Central memory CD8-positive, alpha-beta T cell (primary cell): ENCODE measurements around the gene ARID5B.
A peak's percentile ranks its signal among the peaks of the same experiment; 100 is the strongest.

Experiments
- ATAC-seq: fragments of 150-1000 bp; cut with Tn5 transposase; replicated peaks from 2 replicates; pipeline ENCODE4 v1.10.0; 2022; ENCODE audit warnings: mild to moderate bottlenecking, moderate FRiP score, moderate number of reproducible peaks; ENCODE audit not compliant: poor library complexity, severe bottlenecking; ENCODE audit errors: extremely low read depth
- DNase-seq, 2 donors: peaks; one replicate each; pipeline ENCODE4 v3.0.0; 2021; ENCODE audit warnings: low spot score in 2 of 2
- H3K27ac Mint-ChIP-seq: one replicate; pipeline ENCODE4 v1.8.0; 2022; ENCODE audit warnings: low read depth, mild to moderate bottlenecking, moderate library complexity, mixed read lengths
- H3K27me3 Mint-ChIP-seq: one replicate; pipeline ENCODE4 v1.8.0; 2022; ENCODE audit warnings: mixed read lengths
- H3K36me3 Mint-ChIP-seq: one replicate; pipeline ENCODE4 v1.8.0; 2022; ENCODE audit warnings: mild to moderate bottlenecking, moderate library complexity, mixed read lengths; ENCODE audit not compliant: insufficient read depth
- H3K4me1 Mint-ChIP-seq: one replicate; pipeline ENCODE4 v1.8.0; 2022; ENCODE audit warnings: mixed read lengths
- H3K4me3 Mint-ChIP-seq: one replicate; pipeline ENCODE4 v1.8.0; 2022; ENCODE audit warnings: mild to moderate bottlenecking, moderate library complexity, mixed read lengths
- H3K9me3 Mint-ChIP-seq: one replicate; pipeline ENCODE4 v1.8.0; 2022; ENCODE audit warnings: mixed read lengths

Gene ARID5B

DNA sequence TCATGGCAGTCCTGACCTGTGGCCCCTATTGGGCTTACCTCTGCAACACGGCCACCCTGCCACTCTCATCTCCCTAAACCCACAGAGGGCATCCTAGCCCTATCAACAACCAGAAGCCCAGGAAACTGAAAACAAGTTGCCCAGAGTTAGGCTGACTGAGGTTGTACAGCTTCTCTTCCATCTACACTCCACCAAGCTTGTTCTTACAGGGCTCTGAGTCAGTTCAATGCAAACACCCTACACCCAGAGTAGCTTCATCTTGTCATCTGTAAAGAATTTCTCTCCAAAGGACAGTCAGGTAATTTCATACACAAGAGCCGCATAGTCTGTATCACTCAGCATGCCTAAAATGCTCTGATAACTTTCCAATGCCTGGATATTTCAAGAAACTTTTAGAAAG, 175.4 kb downstream of the ARID5B start:
- DNase-seq (no peak), ATAC-seq (no peak)
- no peaks in the 10 kb centered on the region for H3K9me3 Mint-ChIP-seq
- H3K36me3 Mint-ChIP-seq = peaks cover 19% of the 10 kb centered on the region
- peaks cover 39% of the 10 kb centered on the region for H3K4me1 Mint-ChIP-seq
- no peak overlapping the region for H3K4me3 Mint-ChIP-seq
- no peaks in the 10 kb centered on the region for H3K27me3 Mint-ChIP-seq
- peak overlapping the region; percentile 58 for H3K27ac Mint-ChIP-seq

DNA sequence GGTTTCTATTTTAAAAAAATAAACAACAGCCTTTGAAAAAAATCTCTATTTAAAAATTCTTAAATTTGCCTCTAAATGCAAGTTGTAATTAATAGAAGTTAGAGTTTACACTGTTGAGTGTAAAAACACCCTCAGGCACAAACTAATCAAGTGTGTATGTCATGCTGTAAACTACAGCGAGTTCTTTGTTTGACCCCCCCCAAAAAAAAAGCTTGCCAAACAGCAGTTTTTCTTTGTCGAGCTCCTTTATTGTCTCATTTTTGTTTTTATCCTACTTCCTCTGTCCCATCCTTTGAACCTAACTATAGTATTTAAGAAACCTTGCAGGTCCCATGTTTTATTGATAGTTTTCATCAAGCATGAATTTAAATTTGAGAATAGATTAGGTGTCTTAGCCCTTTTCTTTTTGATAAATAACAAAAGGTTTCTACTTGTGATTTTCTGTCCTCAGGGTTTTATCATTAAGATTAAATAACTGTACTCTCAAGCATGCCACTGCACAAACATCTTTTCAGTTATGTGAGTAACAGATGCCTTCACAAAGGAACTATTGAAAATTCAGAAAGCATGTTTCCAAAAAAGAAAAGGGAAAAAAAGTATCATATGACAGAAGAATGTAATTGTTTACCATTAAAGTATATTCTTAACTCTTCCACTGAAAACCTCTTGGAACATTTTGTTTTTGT, 176.0 kb downstream of the ARID5B start:
- Mint-ChIP-seq H3K36me3 (peaks cover 17% of the 10 kb centered on the region), H3K9me3 (no peaks in the 10 kb centered on the region), H3K27ac (peak overlapping the region; percentile 58), H3K4me1 (peaks cover 41% of the 10 kb centered on the region), H3K27me3 (no peaks in the 10 kb centered on the region), H3K4me3 (no peak overlapping the region)
- DNase-seq (no peak), ATAC-seq (no peak)

DNA sequence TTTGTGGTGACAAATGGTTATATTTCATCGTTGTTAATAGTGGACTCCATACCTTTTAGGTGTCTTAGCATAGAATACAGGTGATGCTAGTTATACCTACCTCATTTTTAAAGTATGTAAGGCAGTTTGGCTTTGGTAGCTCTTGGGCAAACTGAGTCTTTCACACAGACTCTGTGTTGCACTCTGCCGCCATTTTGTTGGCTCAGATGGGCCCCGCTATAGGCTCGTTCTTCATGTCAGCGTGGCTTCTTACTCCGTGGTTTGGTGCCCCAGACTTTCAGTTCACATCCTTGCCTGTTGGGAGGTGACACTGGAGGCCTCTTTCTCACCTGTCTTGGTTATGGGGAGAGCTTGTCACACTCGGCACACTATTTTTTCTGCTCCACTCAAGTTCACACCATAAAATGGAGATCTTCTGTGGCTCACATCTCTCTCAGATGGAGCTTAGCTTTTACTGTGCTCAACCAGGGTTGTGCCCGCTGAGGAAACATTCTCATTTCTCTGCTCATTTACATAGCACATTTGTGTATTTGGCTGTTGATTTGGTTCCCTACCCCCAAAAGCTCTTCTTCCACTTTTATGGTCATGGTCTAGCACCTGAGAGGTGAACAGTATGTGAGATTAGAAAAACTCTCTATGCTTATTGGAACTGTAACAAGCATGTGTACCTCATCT, 178.5 kb downstream of the ARID5B start:
- Mint-ChIP-seq H3K4me1 (peaks cover 42% of the 10 kb centered on the region), H3K27ac (peak overlapping the region; percentile 21), H3K4me3 (no peak overlapping the region), H3K36me3 (peaks cover 12% of the 10 kb centered on the region), H3K9me3 (no peaks in the 10 kb centered on the region), H3K27me3 (no peaks in the 10 kb centered on the region)
- no peak for ATAC-seq
- no peak for DNase-seq

DNA sequence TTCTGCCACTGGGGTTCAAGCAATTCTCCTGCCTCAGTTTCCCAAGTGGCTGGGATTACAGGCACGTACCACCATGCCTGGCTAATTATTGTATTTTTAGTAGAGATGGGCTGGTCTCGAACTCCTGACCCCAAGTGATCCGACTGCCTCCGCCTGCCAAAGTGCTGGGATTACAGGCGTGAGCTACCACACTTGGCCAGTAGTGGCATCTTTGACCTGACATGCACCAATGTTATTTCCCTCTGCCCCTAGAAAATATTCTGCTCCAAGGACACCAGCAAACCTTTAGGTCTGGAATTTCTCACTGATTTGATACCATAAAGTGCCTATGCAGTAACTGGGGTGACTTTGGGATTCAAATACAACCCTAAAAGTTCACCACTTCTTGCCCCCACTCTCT, 179.4 kb downstream of the ARID5B start:
- no peak for ATAC-seq
- Mint-ChIP-seq H3K36me3 (peaks cover 14% of the 10 kb centered on the region), H3K4me3 (no peak overlapping the region), H3K9me3 (no peaks in the 10 kb centered on the region), H3K27ac (no peak overlapping the region), H3K27me3 (no peaks in the 10 kb centered on the region), H3K4me1 (peaks cover 36% of the 10 kb centered on the region)
- DNase-seq = no peak

DNA sequence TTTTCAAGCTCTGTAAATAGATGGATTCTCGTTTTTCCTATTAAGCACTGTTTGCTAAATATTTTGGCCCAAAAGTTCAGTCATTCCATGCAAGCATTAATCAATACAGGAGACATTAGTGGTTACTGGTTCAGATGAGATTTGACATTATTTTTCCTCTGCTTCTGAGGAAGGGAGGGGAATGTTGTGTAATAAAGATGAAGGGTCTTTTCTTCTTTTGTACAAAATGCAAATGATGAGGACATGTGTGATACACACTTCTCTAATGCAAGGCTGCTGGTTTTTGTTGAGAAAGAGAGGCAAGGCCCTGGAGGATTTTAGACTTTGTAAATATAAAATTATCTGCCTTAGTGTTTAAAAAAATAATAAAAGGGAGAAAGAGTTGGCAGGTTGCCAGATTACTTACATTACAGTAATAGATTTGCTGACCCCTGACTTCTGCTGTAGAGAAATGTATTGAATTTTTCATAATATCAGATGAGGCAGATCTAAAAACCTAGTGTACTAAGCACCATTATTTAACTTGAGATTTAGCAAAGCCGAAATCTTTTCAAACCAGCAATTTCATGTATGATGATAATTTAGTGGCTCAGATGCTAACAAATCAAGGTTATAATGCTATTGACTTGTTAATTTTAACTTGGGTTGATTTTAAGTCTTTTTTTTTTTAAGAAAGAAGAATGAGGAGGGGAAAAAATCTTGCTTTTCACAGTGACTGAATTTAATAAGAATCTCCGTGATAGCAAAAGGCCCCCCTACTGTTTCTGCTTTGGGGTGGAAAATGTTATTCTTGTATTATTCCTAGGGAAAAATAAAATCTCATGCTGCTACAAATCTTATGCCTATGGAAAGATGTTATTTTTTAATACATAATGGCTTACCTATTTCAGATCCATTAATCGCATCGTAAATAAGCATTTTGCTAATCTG, 180.1 kb downstream of the ARID5B start:
- no peak for ATAC-seq
- H3K4me1 Mint-ChIP-seq = peaks cover 35% of the 10 kb centered on the region
- no peaks in the 10 kb centered on the region for H3K27me3 Mint-ChIP-seq
- no peak for DNase-seq
- peak overlapping the region; percentile 42 for H3K27ac Mint-ChIP-seq
- no peaks in the 10 kb centered on the region for H3K9me3 Mint-ChIP-seq
- no peak overlapping the region for H3K4me3 Mint-ChIP-seq
- H3K36me3 Mint-ChIP-seq = peaks cover 20% of the 10 kb centered on the region

DNA sequence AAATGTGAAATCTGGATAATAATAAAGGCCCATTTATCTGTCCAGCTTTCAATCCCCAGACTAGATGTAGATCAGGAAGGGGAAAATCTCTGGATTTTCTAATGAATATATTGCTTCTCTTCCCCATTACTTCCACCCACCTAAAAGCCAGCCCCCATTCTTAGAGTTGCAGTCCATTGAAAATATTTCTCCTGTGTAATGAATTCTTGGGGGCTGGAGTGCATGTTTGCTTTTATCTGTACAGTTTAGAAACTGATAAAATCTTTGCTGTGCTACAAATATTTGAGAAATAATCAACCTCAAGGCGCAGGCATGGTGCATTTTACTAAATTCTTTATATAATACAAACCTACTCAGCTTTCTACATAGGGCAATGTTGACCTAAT, 180.8 kb downstream of the ARID5B start:
- Mint-ChIP-seq H3K4me3 (peak overlapping the region; percentile 19), H3K36me3 (peaks cover 24% of the 10 kb centered on the region), H3K4me1 (peaks cover 30% of the 10 kb centered on the region), H3K9me3 (no peaks in the 10 kb centered on the region), H3K27ac (peak overlapping the region; percentile 42), H3K27me3 (no peaks in the 10 kb centered on the region)
- DNase-seq (no peak), ATAC-seq (no peak)

DNA sequence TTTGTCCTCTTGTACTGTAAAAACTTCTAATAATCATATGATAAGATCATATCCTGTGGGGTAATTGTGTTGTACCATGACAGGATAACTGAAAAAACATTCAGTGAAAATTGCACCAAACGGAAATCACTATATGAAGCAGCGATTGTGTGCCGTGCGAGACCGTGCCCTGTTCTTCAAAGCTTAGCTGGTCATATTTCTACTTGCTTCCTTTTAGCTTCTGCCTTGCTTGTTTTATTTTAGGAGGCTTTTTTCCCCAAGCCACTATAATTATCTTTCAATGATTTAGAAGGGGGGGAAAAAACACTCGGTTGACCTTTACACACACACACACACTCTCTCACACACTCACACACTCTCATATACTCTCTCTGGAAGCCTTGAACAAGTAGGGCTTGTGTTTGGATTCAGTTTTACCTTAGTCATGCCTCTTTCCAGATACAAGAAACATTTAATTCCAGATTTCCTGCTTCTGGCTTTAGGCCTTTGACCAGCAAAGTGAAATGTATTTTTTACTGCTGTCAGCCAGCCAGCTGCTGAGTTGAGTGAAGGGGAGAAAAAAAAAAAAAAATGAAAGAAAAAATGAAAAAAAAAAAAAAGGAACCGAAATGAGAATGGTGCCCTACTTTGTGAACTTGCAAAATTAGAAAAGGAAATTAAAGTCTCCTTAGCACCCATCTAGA, 181.4 kb downstream of the ARID5B start:
- peaks cover 30% of the 10 kb centered on the region for H3K4me1 Mint-ChIP-seq
- peak overlapping the region; percentile 42 for H3K27ac Mint-ChIP-seq
- H3K27me3 Mint-ChIP-seq = no peaks in the 10 kb centered on the region
- DNase-seq (no peak), ATAC-seq (peak; percentile 89)
- H3K4me3 Mint-ChIP-seq = peak overlapping the region; percentile 19
- peaks cover 30% of the 10 kb centered on the region for H3K36me3 Mint-ChIP-seq
- no peaks in the 10 kb centered on the region for H3K9me3 Mint-ChIP-seq

DNA sequence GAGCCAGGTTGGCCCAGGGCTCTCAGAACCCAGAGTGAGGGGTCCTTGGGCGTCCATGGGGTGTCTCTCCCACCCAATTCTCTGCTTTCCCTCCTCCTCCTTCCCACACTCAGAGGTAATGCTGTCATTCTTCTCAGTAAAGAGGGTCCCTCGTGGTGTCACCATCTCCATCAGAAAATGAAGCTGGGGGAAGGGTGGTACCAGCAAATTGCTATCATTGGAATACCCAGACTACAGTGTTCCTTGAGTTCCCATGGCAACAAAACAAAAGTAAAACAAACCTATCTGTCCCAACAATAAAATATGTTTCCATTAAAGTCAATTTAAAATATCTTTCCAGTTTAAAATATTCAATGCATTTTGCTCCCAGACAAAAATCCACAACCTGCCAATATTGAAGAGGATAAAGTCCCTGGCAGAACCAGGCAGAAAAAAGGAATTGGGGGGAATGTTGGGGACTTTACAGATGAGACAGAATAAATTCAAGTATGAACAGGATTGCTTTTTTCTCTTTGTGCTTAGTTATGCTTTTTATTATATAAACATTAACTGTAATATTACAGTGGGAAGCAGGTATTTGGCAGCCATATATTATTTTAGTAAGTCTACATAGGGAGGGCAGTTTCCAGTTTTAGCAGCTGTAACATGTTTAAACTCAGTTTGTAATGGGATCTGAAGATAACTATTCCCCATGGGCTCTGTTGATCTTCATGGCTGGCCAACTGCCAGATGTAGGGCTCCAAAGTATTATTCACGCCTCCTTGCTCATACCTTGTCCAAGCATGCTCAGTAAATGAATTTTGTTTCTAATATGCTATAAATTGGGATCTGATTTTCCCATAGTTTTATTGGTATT, 182.1 kb downstream of the ARID5B start:
- Mint-ChIP-seq H3K27me3 (no peaks in the 10 kb centered on the region), H3K4me1 (peaks cover 30% of the 10 kb centered on the region), H3K9me3 (no peaks in the 10 kb centered on the region), H3K4me3 (peak overlapping the region; percentile 19), H3K36me3 (peaks cover 38% of the 10 kb centered on the region), H3K27ac (peak overlapping the region; percentile 42)
- no peak for DNase-seq
- no peak for ATAC-seq

DNA sequence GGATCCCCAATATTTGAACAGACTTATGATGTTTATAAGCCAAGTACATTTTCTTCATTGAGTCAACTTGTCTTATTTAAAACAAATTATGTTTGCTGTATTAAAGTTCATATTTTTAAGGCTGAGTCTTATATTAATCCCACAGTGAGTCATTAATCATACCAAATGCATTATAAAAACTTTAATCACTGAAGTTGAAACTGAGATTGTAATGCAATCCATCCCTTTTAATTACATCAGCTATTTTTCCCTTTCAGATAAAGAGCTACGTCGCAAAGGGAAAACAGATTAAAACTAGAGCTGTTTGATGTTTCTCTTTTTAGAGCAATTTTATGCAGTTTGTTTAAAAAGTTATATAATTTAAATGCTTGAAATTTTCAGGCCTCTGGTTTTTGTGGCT, 183.0 kb downstream of the ARID5B start:
- peaks cover 42% of the 10 kb centered on the region for H3K36me3 Mint-ChIP-seq
- H3K27ac Mint-ChIP-seq = no peak overlapping the region
- peaks cover 32% of the 10 kb centered on the region for H3K4me1 Mint-ChIP-seq
- no peak for ATAC-seq
- no peak for DNase-seq
- no peaks in the 10 kb centered on the region for H3K27me3 Mint-ChIP-seq
- H3K4me3 Mint-ChIP-seq = no peak overlapping the region
- H3K9me3 Mint-ChIP-seq = no peaks in the 10 kb centered on the region

DNA sequence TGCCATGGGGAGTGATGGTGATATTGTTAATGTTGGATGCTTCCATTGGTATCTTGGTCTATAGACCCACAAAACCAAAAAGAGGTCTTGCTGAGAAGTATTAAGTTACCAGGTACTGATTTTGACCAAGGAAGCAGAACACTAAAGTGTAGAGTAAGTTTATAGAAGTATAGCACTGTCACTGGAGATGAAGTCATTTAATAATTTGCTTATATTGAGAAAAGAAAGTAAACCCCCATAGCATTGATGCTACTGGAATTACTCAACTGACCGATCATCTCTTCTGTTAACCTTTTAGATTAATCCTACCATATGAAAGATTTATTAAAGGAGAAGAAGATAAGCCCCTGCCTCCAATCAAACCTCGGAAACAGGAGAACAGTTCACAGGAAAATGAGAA, 183.9 kb downstream of the ARID5B start:
- no peak overlapping the region for H3K27ac Mint-ChIP-seq
- no peaks in the 10 kb centered on the region for H3K27me3 Mint-ChIP-seq
- H3K4me1 Mint-ChIP-seq = peaks cover 29% of the 10 kb centered on the region
- ATAC-seq = no peak
- peaks cover 47% of the 10 kb centered on the region for H3K36me3 Mint-ChIP-seq
- DNase-seq = no peak
- no peak overlapping the region for H3K4me3 Mint-ChIP-seq
- H3K9me3 Mint-ChIP-seq = no peaks in the 10 kb centered on the region

DNA sequence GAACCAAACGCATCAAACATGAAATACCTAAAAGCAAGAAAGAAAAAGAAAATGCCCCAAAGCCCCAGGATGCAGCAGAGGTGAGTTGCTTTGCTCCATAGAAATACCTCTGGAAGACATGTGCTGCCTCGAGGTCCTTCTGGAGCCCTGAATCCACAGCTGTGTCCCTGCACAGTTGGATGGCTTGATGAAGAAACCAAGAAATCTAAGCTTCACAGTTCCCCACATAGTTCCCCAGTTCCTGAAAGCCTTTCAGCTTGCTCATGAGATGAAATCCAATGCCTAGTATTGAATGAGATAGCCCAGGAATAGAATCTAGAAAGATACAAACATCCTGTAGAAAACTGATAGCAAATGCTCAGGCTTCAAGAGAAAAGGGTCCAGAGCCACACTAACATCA, 184.3 kb downstream of the ARID5B start:
- Mint-ChIP-seq H3K4me1 (peaks cover 28% of the 10 kb centered on the region), H3K36me3 (peaks cover 50% of the 10 kb centered on the region), H3K27me3 (no peaks in the 10 kb centered on the region), H3K4me3 (no peak overlapping the region), H3K9me3 (no peaks in the 10 kb centered on the region), H3K27ac (no peak overlapping the region)
- ATAC-seq (no peak), DNase-seq (no peak)
